HUES64 (cell line): ENCODE measurements around the gene SPSB1.

Source experiments
- H3K27ac ChIP-seq: 2 replicates; pipeline ENCODE4 v1.7.0; 2013; ENCODE audit warnings: low read depth, low read length, inconsistent platforms
- H3K27me3 ChIP-seq: 2 replicates; pipeline ENCODE4 v1.6.1; 2013; ENCODE audit warnings: mild to moderate bottlenecking, low read length; ENCODE audit not compliant: insufficient read depth
- H3K36me3 ChIP-seq: 2 replicates; pipeline ENCODE4 v1.6.1; 2013; ENCODE audit warnings: mild to moderate bottlenecking, low read length; ENCODE audit not compliant: insufficient read depth
- H3K4me1 ChIP-seq: 2 replicates; pipeline ENCODE4 v1.6.1; 2013; ENCODE audit warnings: mild to moderate bottlenecking, low read length, moderate library complexity; ENCODE audit not compliant: insufficient read depth
- H3K4me3 ChIP-seq: 2 replicates; pipeline ENCODE4 v1.5.1; 2013; ENCODE audit warnings: mild to moderate bottlenecking, low read length, moderate library complexity
- H3K9ac ChIP-seq: 2 replicates; pipeline ENCODE4 v1.6.1; 2013; ENCODE audit warnings: mild to moderate bottlenecking, low read depth, low read length
- H3K9me3 ChIP-seq: 2 replicates; pipeline ENCODE4 v1.6.1; 2013; ENCODE audit warnings: low read depth, low read length; ENCODE audit not compliant: insufficient read depth
- WGBS: fragments of 150-250, 120-280 bp; methylation state at CpG from one replicate; pipeline ENCODE4 v1.1.7; 2013; ENCODE audit warnings: missing lambda C conversion rate; 5-methylcytosine and 5-hydroxymethylcytosine counted together

The SPSB1 gene

GRCh38 chr1:9262096-9262986 lies 30.4 kb upstream of the SPSB1 start:
- no peak overlapping the region for H3K9ac ChIP-seq
- 95% methylated on average over 33 of the region's 33 CpGs for WGBS
- no peak overlapping the region for H3K4me3 ChIP-seq
- H3K4me1 ChIP-seq: no peaks in the 10 kb centered on the region
- H3K36me3 ChIP-seq: no peaks in the 10 kb centered on the region
- no peak overlapping the region for H3K27ac ChIP-seq
- H3K9me3 ChIP-seq: peaks cover 4% of the 10 kb centered on the region
- no peaks in the 10 kb centered on the region for H3K27me3 ChIP-seq

DNA sequence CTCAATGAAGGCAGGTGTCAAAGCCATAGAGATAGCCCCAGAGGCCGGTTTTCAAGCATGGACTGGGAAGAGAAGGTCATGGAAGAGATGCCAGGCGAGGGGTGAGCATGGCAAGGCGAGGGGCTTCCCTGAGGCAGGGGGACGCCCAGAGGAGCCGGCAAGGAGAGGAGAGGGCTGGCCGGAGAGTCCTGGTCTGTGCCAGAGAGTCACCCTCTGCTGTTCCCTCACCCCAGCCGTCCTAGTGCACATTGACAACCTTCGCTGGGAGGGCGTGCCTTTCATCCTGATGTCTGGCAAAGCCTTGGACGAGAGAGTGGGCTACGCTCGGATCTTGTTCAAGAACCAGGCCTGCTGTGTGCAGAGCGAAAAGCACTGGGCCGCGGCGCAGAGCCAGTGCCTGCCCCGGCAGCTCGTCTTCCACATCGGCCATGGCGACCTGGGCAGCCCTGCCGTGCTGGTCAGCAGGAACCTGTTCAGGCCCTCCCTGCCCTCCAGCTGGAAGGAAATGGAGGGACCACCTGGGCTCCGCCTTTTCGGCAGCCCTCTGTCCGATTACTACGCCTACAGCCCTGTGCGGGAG lies 29.3 kb upstream of the SPSB1 start:
- H3K27me3 ChIP-seq: no peaks in the 10 kb centered on the region
- H3K4me1 ChIP-seq: no peaks in the 10 kb centered on the region
- H3K27ac ChIP-seq: no peak overlapping the region
- peaks cover 4% of the 10 kb centered on the region for H3K9me3 ChIP-seq
- no peak overlapping the region for H3K4me3 ChIP-seq
- no peak overlapping the region for H3K9ac ChIP-seq
- no peaks in the 10 kb centered on the region for H3K36me3 ChIP-seq
- WGBS: 93% methylated on average over 26 of the region's 26 CpGs

DNA sequence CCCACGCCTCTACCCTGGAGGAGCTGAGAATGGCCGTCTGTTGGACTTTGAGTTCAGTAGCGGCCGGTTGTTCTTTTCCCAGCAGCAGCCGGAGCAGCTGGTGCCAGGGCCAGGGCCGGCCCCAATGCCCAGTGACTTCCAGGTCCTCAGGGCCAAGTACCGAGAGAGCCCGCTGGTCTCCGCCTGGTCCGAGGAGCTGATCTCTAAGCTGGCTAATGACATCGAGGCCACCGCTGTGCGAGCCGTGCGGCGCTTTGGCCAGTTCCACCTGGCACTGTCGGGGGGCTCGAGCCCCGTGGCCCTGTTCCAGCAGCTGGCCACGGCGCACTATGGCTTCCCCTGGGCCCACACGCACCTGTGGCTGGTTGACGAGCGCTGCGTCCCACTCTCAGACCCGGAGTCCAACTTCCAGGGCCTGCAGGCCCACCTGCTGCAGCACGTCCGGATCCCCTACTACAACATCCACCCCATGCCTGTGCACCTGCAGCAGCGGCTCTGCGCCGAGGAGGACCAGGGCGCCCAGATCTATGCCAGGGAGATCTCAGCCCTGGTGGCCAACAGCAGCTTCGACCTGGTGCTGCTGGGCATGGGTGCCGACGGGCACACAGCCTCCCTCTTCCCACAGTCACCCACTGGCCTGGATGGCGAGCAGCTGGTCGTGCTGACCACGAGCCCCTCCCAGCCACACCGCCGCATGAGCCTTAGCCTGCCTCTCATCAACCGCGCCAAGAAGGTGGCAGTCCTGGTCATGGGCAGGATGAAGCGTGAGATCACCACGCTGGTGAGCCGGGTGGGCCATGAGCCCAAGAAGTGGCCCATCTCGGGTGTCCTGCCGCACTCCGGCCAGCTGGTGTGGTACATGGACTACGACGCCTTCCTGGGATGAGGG lies 28.5 kb upstream of the SPSB1 start:
- Histone ChIP-seq H3K9ac (no peak overlapping the region), H3K4me1 (no peaks in the 10 kb centered on the region), H3K27ac (no peak overlapping the region), H3K9me3 (peaks cover 2% of the 10 kb centered on the region), H3K27me3 (no peaks in the 10 kb centered on the region), H3K4me3 (no peak overlapping the region), H3K36me3 (no peaks in the 10 kb centered on the region)
- 95% methylated on average over 50 of the region's 50 CpGs for WGBS

GRCh38 chr1:9265037-9265436 lies 27.7 kb upstream of the SPSB1 start:
- Histone ChIP-seq H3K36me3 (no peaks in the 10 kb centered on the region), H3K4me1 (no peaks in the 10 kb centered on the region)
- WGBS: 94% methylated on average over 10 of the region's 10 CpGs

DNA sequence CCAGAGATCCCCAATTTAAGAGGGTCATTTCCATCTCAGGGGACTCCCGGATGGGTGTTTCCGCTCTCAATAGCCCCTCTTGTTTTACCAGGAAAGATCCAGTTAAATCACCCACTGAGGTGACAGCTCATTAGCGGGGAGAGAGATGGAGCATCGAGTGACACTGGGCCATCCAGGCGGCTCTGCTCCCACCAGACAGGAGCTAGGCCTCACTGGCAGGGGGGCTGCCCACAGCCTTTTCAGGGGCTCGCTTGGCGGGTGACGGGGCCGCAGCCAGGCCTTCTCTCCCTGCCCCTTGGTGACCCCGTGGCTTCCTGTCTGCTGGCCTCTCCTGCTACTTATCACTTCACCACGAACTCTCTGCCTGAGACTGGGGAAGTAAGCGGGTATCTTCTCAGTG lies 26.7 kb upstream of the SPSB1 start:
- WGBS: 89% methylated on average over 12 of the region's 12 CpGs
- Histone ChIP-seq H3K4me3 (no peak overlapping the region), H3K4me1 (no peaks in the 10 kb centered on the region), H3K9ac (no peak overlapping the region), H3K9me3 (no peaks in the 10 kb centered on the region), H3K27ac (no peak overlapping the region), H3K36me3 (no peaks in the 10 kb centered on the region), H3K27me3 (no peaks in the 10 kb centered on the region)

More at GRCh38 chr1:9265037-9265436, 27.7 kb upstream of the SPSB1 start:
- Histone ChIP-seq H3K9me3 (no peaks in the 10 kb centered on the region), H3K4me3 (no peak overlapping the region), H3K27me3 (no peaks in the 10 kb centered on the region), H3K27ac (no peak overlapping the region), H3K9ac (no peak overlapping the region)

DNA sequence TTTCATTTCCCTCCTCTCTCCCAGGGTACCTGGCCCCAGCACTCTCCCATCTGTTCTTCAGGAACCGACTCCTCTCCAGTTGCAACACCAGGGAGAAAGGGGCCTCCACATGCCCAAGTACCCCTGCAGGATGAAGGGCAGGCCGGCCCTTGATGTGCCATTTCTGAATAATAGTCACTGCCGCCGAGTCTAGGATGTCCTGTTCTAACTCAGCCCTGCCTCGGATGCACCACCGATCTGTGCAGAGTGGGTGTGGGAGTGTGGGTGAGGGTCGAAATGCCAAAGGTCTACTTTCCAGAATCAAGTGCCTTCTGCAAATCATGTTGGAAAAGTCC lies 25.4 kb upstream of the SPSB1 start:
- no peak overlapping the region for H3K27ac ChIP-seq
- no peaks in the 10 kb centered on the region for H3K4me1 ChIP-seq
- H3K36me3 ChIP-seq: no peaks in the 10 kb centered on the region
- 74% methylated on average over 7 of the region's 7 CpGs for WGBS
- H3K9me3 ChIP-seq: no peaks in the 10 kb centered on the region
- H3K9ac ChIP-seq: no peak overlapping the region
- no peaks in the 10 kb centered on the region for H3K27me3 ChIP-seq
- H3K4me3 ChIP-seq: no peak overlapping the region

- Histone ChIP-seq H3K9ac (no peak overlapping the region), H3K27ac (no peak overlapping the region), H3K27me3 (no peaks in the 10 kb centered on the region), H3K4me3 (no peak overlapping the region), H3K4me1 (no peaks in the 10 kb centered on the region), H3K36me3 (no peaks in the 10 kb centered on the region), H3K9me3 (no peaks in the 10 kb centered on the region)
- WGBS: 91% methylated on average over 7 of the region's 7 CpGs
Observed at GRCh38 chr1:9267827-9268581, 24.7 kb upstream of the SPSB1 start.

DNA sequence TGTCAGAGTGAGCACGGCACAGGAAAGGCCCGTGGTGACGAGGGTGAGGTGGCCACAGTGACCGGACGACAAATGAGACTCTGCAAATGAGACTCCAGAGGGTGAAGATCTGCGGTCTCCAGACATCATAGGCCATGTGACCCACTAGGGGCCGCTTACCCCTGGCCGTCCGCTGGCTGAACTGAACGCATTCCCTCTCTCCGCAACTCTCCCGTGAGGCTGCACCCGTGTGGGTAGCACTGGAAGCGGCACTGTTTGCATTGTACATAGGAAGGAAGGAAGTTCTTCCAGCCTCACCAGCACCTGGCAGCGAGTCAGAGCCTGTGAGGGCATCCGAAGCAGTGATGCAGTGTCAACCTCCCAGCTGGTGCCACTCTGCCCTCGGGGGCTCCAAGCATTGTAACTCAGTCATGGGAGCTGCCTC lies 23.6 kb upstream of the SPSB1 start:
- no peaks in the 10 kb centered on the region for H3K4me1 ChIP-seq
- WGBS: 85% methylated on average over 17 of the region's 17 CpGs
- H3K4me3 ChIP-seq: no peak overlapping the region
- no peak overlapping the region for H3K9ac ChIP-seq
- H3K27me3 ChIP-seq: no peaks in the 10 kb centered on the region
- H3K36me3 ChIP-seq: no peaks in the 10 kb centered on the region
- H3K9me3 ChIP-seq: no peaks in the 10 kb centered on the region
- no peak overlapping the region for H3K27ac ChIP-seq

- WGBS: 87% methylated on average over 12 of the region's 12 CpGs
- H3K4me3 ChIP-seq: no peak overlapping the region
- H3K9ac ChIP-seq: no peak overlapping the region
- H3K9me3 ChIP-seq: no peaks in the 10 kb centered on the region
- no peaks in the 10 kb centered on the region for H3K4me1 ChIP-seq
- H3K27me3 ChIP-seq: no peaks in the 10 kb centered on the region
- H3K27ac ChIP-seq: no peak overlapping the region
- no peaks in the 10 kb centered on the region for H3K36me3 ChIP-seq
Observed at GRCh38 chr1:9269721-9270120, 23.0 kb upstream of the SPSB1 start.

DNA sequence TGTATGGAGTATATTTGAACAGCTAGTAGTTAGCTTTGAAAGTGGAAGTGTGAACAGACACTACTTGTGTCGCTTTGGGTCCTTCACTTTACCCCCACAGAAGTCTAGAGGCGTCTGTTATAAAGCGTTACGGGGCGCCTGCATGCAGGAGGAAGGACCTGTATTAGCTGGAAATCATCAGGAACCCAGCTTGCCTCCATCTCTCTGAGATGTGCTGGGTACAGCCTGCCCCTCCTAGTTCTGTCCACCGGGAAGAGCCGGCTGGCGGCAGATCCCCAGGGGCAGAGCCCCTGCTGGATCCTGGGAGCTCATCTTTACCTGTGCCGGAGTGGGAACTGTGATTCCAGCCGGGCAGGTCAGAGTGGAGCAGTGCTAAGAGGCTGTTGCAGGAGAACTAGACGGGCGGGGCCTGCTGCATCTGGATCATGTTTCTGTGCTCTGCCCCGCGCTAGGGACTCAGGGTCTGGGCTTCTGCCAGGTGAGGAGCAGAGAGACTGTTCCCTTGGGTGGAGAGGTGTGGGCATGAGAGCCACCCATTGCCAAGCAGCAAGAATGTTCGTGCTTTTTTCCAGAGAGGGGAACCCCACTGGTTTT lies 22.3 kb upstream of the SPSB1 start:
- no peaks in the 10 kb centered on the region for H3K36me3 ChIP-seq
- no peak overlapping the region for H3K27ac ChIP-seq
- H3K4me1 ChIP-seq: peaks cover 2% of the 10 kb centered on the region; the same call in 1 of the 2 replicates
- 80% methylated on average over 15 of the region's 15 CpGs for WGBS
- H3K4me3 ChIP-seq: no peak overlapping the region
- H3K27me3 ChIP-seq: no peaks in the 10 kb centered on the region
- no peaks in the 10 kb centered on the region for H3K9me3 ChIP-seq
- H3K9ac ChIP-seq: no peak overlapping the region
